Suprapubic skin (tissue), 4 donors: ENCODE results near the gene ATXN1. TPM values are rescaled to one million over a fixed set of nuclear protein-coding genes. Genes with fewer than 3 reads are reported as not detected.

Experiments
- DNase-seq, 2 donors: peaks; one replicate each; pipeline ENCODE4 v3.0.0-alpha.2; 2019; ENCODE audit warnings: low spot score in 2 of 2
- H3K27ac ChIP-seq: fragments of 200-600 bp; sonication (generic); one replicate; pipeline ENCODE4 v1.5.1; 2019
- H3K27me3 ChIP-seq: fragments of 200-600 bp; sonication (generic); one replicate; pipeline ENCODE4 v1.5.1; 2019
- H3K36me3 ChIP-seq: fragments of 200-600 bp; sonication (generic); one replicate; pipeline ENCODE4 v1.5.1; 2019
- H3K4me1 ChIP-seq: fragments of 200-600 bp; sonication (generic); one replicate; pipeline ENCODE4 v1.5.1; 2019
- H3K4me3 ChIP-seq: fragments of 200-600 bp; sonication (generic); one replicate; pipeline ENCODE4 v1.5.1; 2019; ENCODE audit warnings: mild to moderate bottlenecking
- H3K9me3 ChIP-seq: fragments of 200-600 bp; sonication (generic); one replicate; pipeline ENCODE4 v1.5.1; 2019
- EP300 ChIP-seq: sonication (generic); formaldehyde crosslinking; IDR thresholded peaks from one replicate; pipeline ENCODE4 v1.6.1; 2017; ENCODE audit warnings: antibody characterized with exemption
- POLR2A ChIP-seq, 2 donors: fragments of 450-650 bp; IDR thresholded peaks; one replicate each; pipeline ENCODE4 v1.6.1; 2017; ENCODE audit warnings: antibody characterized with exemption in 2 of 2, mild to moderate bottlenecking in 2 of 2, moderate library complexity in 2 of 2
- POLR2AphosphoS5 ChIP-seq, 3 donors: sonication (generic); formaldehyde crosslinking; IDR thresholded peaks; one replicate each; pipeline ENCODE4 v1.6.1; 2017; ENCODE audit warnings: antibody characterized with exemption in 3 of 3
- WGBS: methylation state at CpG from one replicate; pipeline ENCODE4 v1.1.5; 2018; 5-methylcytosine and 5-hydroxymethylcytosine counted together
- total RNA-seq, 4 donors: library from RNA; depleted of rRNA; stranded (reverse); fragments of >200 nt; gene quantifications; one replicate each; pipeline ENCODE4 v1.1.0, GENCODE V29; 2016
- TF ChIP-seq, protein P1 (sequence below), 2 donors: fragments of 200-600 bp in 1 of 2; fragments of 450-650 bp in 1 of 2; sonication (generic) in 1 of 2; IDR thresholded peaks; one replicate each; pipeline ENCODE4 v1.5.1; 2016 to 2019; ENCODE audit warnings: antibody characterized with exemption in 2 of 2, mild to moderate bottlenecking in 1 of 2, moderate library complexity in 1 of 2

ATXN1 gene
- total RNA-seq, 4 donors from 2014 or later, result 32.8 to 95.4 (median 42.4) TPM

DNA sequence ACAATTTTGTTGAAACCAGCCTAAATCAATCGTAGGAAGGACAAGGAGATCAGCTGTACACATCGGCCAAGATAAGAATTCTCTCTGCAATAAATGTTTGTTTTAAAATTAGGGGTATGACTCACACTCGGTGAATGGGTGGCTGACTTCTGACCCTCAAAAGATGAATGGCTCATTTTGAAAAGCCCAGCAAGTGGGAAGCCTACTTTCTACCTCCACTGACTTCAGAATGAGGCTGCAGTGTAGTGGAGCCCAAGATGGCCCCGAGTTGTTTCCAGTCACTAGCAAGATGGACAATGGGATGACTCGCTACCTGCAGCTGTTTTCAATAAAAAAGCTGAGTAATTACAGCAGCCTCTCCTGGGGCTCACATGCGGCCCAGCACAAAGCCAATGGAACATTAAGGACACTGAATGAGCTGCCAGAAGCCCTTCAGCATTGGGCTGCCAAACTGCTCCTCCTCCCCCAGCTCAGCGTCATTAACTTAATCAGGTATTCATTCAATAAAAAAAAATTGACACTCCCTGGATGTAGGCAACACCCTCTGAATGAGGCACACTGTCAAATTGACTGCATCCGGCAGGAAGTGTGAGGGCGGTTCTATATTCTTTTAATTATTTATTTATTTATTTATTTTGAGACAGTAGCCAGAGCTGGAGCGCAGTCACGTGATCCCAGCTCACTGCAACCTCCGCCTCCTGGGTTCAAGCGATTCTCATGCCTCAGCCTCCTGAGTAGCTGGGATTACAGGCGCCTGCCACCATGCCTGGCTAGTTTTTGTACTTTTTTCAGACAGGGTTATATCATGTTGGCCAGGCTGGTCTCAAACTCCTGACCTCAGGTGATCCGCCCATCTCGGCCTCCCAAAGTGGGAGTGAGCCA lies 415.6 kb downstream of the ATXN1 start:
- Histone ChIP-seq H3K27ac (peak overlapping the region; percentile 37), H3K27me3 (no peaks in the 10 kb centered on the region), H3K9me3 (no peaks in the 10 kb centered on the region), H3K4me3 (no peak overlapping the region), H3K36me3 (no peaks in the 10 kb centered on the region), H3K4me1 (peaks cover 16% of the 10 kb centered on the region)
- 44% methylated on average over 16 of the region's 16 CpGs for WGBS
- TF ChIP-seq, protein P1, sequence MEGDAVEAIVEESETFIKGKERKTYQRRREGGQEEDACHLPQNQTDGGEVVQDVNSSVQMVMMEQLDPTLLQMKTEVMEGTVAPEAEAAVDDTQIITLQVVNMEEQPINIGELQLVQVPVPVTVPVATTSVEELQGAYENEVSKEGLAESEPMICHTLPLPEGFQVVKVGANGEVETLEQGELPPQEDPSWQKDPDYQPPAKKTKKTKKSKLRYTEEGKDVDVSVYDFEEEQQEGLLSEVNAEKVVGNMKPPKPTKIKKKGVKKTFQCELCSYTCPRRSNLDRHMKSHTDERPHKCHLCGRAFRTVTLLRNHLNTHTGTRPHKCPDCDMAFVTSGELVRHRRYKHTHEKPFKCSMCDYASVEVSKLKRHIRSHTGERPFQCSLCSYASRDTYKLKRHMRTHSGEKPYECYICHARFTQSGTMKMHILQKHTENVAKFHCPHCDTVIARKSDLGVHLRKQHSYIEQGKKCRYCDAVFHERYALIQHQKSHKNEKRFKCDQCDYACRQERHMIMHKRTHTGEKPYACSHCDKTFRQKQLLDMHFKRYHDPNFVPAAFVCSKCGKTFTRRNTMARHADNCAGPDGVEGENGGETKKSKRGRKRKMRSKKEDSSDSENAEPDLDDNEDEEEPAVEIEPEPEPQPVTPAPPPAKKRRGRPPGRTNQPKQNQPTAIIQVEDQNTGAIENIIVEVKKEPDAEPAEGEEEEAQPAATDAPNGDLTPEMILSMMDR (IDR thresholded peaks at IDR 0.05), result no peak
- TF ChIP-seq POLR2A (IDR thresholded peaks at IDR 0.05), result no peak
- no peak for TF ChIP-seq EP300
- DNase-seq, result peak in 1 of 2 donors; percentile 79

DNA sequence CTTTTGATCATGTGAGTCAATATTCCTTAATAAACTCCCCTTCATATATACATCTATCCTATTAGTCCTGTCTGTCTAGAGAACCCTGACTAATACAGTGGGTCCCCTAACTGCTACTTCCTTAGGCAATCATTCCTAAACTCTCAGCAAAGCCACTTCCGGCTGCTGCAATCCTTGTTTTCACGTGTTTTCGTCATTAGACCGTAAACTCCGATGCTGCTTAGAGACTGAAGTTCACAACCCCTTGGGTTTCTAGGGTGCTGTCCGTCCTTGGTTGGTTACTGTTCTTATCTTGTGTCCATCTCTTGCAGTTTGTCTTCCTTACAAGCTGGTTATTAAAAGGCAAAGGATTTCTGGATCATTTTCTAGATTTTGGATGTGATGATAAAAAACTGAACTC lies 416.5 kb downstream of the ATXN1 start:
- Histone ChIP-seq H3K4me3 (no peak overlapping the region), H3K36me3 (no peaks in the 10 kb centered on the region), H3K27ac (peak overlapping the region; percentile 21), H3K4me1 (peaks cover 14% of the 10 kb centered on the region), H3K27me3 (no peaks in the 10 kb centered on the region), H3K9me3 (no peaks in the 10 kb centered on the region)
- DNase-seq, result no peak
- 79% methylated on average over 6 of the region's 6 CpGs for WGBS
- TF ChIP-seq, protein P1 (IDR thresholded peaks at IDR 0.05), result no peak
- no peak for TF ChIP-seq POLR2A (IDR thresholded peaks at IDR 0.05)
- TF ChIP-seq POLR2AphosphoS5 (IDR thresholded peaks at IDR 0.05), result no peak
- no peak for TF ChIP-seq EP300

DNA sequence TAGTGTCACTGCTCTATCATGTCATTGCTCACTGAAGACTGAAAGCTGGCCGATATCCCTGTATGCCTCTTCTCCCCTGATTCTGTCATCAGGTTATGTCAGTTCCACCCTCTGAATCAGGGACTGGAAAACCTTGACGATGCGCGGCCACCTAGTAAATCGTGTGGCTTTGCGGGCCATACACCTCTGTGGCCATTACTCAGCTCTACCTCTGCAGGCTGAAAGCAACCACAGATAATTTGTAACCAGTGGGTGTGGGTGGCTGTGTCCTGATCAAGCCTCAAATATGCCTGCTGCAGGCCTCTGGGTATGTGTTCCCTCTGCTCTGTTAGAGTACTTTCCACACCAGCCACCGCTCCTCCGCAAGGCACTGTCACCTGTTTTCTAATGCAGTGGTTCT lies 417.7 kb downstream of the ATXN1 start:
- Histone ChIP-seq H3K36me3 (no peaks in the 10 kb centered on the region), H3K27me3 (no peaks in the 10 kb centered on the region), H3K27ac (no peak overlapping the region), H3K4me3 (no peak overlapping the region), H3K9me3 (no peaks in the 10 kb centered on the region), H3K4me1 (peaks cover 22% of the 10 kb centered on the region)
- no peak for TF ChIP-seq EP300
- TF ChIP-seq POLR2AphosphoS5 (IDR thresholded peaks at IDR 0.05), result no peak
- no peak for TF ChIP-seq POLR2A (IDR thresholded peaks at IDR 0.05)
- TF ChIP-seq, protein P1 (IDR thresholded peaks at IDR 0.05), result no peak
- DNase-seq, result no peak
- 90% methylated on average over 8 of the region's 8 CpGs for WGBS

DNA sequence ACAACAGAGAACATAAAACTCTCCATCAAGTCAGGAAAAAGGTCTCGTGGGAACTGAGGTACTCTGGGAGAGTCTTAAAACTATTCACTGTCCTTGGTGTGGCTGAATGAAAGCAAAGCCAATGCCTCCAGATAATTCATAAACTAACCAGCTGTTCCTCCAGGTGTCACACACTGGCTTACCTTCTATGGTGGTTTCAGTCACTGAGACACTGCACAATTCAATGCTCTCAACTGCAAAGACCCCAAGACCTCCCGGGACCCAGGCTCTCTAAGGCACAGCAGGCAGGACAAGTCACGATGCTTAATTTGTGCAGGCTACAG lies 422.0 kb downstream of the ATXN1 start:
- TF ChIP-seq POLR2AphosphoS5 (IDR thresholded peaks at IDR 0.05), result no peak
- TF ChIP-seq EP300, result no peak
- TF ChIP-seq POLR2A (IDR thresholded peaks at IDR 0.05), result no peak
- TF ChIP-seq, protein P1 (IDR thresholded peaks at IDR 0.05), result no peak
- no peaks in the 10 kb centered on the region for H3K36me3 ChIP-seq
- no peak overlapping the region for H3K4me3 ChIP-seq
- no peak for DNase-seq
- H3K4me1 ChIP-seq, result peaks cover 52% of the 10 kb centered on the region
- H3K27ac ChIP-seq, result peak overlapping the region; percentile 39
- no peaks in the 10 kb centered on the region for H3K27me3 ChIP-seq
- H3K9me3 ChIP-seq, result no peaks in the 10 kb centered on the region
- WGBS, result 54% methylated on average over 3 of the region's 3 CpGs

DNA sequence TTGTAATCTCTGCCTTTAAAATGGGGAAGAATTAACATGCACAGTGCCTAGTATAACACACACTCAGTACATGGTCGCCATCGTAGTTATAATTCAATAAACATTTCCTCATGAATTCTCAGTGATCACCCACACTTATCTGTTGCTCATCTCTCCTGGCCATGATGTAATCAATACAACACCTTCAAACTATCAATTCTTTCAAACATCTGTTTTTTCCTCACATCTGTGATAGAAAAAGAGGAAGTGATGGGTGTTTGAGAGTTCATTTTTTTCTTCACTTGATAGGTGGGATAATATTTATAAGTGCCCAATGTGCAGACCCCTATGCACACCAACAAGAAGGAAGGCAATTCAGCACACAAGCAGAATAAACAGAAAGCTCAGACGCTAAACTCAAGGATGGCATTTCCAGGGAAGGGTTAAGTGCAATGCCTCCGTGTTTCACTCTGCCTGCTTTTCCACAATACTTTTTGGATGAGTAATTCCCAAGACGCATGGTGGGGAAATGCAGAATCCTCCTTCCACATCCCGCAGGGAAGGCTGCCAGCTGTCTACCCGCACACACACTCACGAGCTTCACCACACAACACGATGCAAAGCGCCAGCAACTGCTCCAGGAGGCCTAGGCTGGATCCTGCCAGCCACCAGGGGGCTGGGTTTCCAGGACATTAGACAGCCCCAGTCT lies 422.5 kb downstream of the ATXN1 start:
- no peaks in the 10 kb centered on the region for H3K9me3 ChIP-seq
- H3K36me3 ChIP-seq, result no peaks in the 10 kb centered on the region
- no peak overlapping the region for H3K4me3 ChIP-seq
- DNase-seq, result peak; percentile 91 to 92
- 25% methylated on average over 10 of the region's 10 CpGs for WGBS
- TF ChIP-seq EP300, result no peak
- peak in 2 of 3 donors; percentile 69 to 84 for TF ChIP-seq POLR2AphosphoS5 (IDR thresholded peaks at IDR 0.05)
- no peak for TF ChIP-seq POLR2A (IDR thresholded peaks at IDR 0.05)
- TF ChIP-seq, protein P1 (IDR thresholded peaks at IDR 0.05), result peak; percentile 40 to 46
- H3K27me3 ChIP-seq, result no peaks in the 10 kb centered on the region
- peaks cover 57% of the 10 kb centered on the region for H3K4me1 ChIP-seq
- peak overlapping the region; percentile 39 for H3K27ac ChIP-seq
